Mesenchymal stem cell (in vitro differentiated cells and primary cell): ENCODE results near the gene LCMT1. TPM values are rescaled to one million over a fixed set of nuclear protein-coding genes. Genes with fewer than 3 reads are reported as not detected.
"Not testable (repeated sequence)": the region's sequence is repeated elsewhere in the genome, so short reads cannot be mapped to it uniquely, and the experiment has no call there.

Experiments
- DNase-seq: peaks from one replicate; pipeline ENCODE4 v3.0.0-alpha.2; 2013
- H2AFZ ChIP-seq: one replicate; pipeline ENCODE4 v1.6.1; 2013; ENCODE audit warnings: low read depth, mild to moderate bottlenecking, control low read depth, inconsistent platforms, low read length, moderate library complexity
- H2AK5ac ChIP-seq: 2 replicates; pipeline ENCODE4 v1.6.1; 2013; ENCODE audit warnings: low read length, moderate library complexity, mild to moderate bottlenecking, inconsistent platforms; ENCODE audit not compliant: severe bottlenecking
- H2BK120ac ChIP-seq: one replicate; pipeline ENCODE4 v1.6.1; 2013; ENCODE audit warnings: low read depth, mild to moderate bottlenecking, inconsistent platforms, low read length, moderate library complexity
- H2BK12ac ChIP-seq, 2 experiments: one replicate each; pipeline ENCODE4 v1.6.1; 2013; ENCODE audit warnings: inconsistent platforms in 2 of 2, low read length in 2 of 2, mild to moderate bottlenecking in 2 of 2, moderate library complexity in 2 of 2, control low read depth in 1 of 2
- H2BK15ac ChIP-seq: one replicate; pipeline ENCODE4 v1.6.1; 2013; ENCODE audit warnings: mild to moderate bottlenecking, low read depth, inconsistent platforms; ENCODE audit not compliant: poor library complexity, severe bottlenecking
- H2BK5ac ChIP-seq: 2 replicates; pipeline ENCODE4 v1.6.1; 2013; ENCODE audit warnings: low read depth, mild to moderate bottlenecking, low read length, control low read depth, inconsistent platforms; ENCODE audit not compliant: poor library complexity, severe bottlenecking
- H3K14ac ChIP-seq, 2 experiments: one replicate each; pipeline ENCODE4 v1.6.1; 2013; ENCODE audit warnings: inconsistent platforms in 2 of 2, low read length in 2 of 2, control low read depth in 1 of 2, mild to moderate bottlenecking in 1 of 2, moderate library complexity in 1 of 2
- H3K18ac ChIP-seq, 2 experiments: one replicate each; pipeline ENCODE4 v1.6.1; 2013; ENCODE audit warnings: inconsistent platforms in 2 of 2, low read length in 2 of 2, control low read depth in 1 of 2, low read depth in 1 of 2, mild to moderate bottlenecking in 1 of 2
- H3K23ac ChIP-seq, 2 experiments: one replicate each; pipeline ENCODE4 v1.6.1; 2013; ENCODE audit warnings: inconsistent platforms in 2 of 2, low read length in 2 of 2, mild to moderate bottlenecking in 2 of 2, moderate library complexity in 2 of 2, control low read depth in 1 of 2
- H3K27ac ChIP-seq: 2 replicates; pipeline ENCODE4 v1.5.1; 2013; ENCODE audit warnings: mild to moderate bottlenecking, moderate library complexity, low read length, control low read depth, inconsistent platforms; ENCODE audit not compliant: poor library complexity, severe bottlenecking
- H3K27me3 ChIP-seq, 2 experiments: 2 replicates each; pipeline versions ENCODE4 v1.6.1 to v1.7.0; 2013; ENCODE audit warnings: low read length in 2 of 2, mild to moderate bottlenecking in 2 of 2, moderate library complexity in 2 of 2, control low read depth in 1 of 2, inconsistent platforms in 1 of 2; ENCODE audit not compliant: control insufficient read depth in 1 of 2, insufficient read depth in 1 of 2
- H3K36me3 ChIP-seq, 2 experiments: 2 replicates each; pipeline versions ENCODE4 v1.6.1 to v1.7.0; 2013; ENCODE audit warnings: low read length in 2 of 2, control low read depth in 1 of 2, inconsistent platforms in 1 of 2, low read depth in 1 of 2, mild to moderate bottlenecking in 1 of 2; ENCODE audit not compliant: insufficient read depth in 2 of 2, control insufficient read depth in 1 of 2
- H3K4ac ChIP-seq, 2 experiments: one replicate each; pipeline ENCODE4 v1.6.1; 2013; ENCODE audit warnings: inconsistent platforms in 2 of 2, low read length in 2 of 2, mild to moderate bottlenecking in 2 of 2, moderate library complexity in 2 of 2, control low read depth in 1 of 2, low read depth in 1 of 2
- H3K4me1 ChIP-seq: 2 replicates; pipeline ENCODE4 v1.6.1; 2013; ENCODE audit warnings: low read depth, low read length, control low read depth; ENCODE audit not compliant: control insufficient read depth, insufficient read depth
- H3K4me2 ChIP-seq: 2 replicates; pipeline ENCODE4 v1.6.1; 2013; ENCODE audit warnings: low read length, mild to moderate bottlenecking, inconsistent platforms; ENCODE audit not compliant: poor library complexity, severe bottlenecking
- H3K4me3 ChIP-seq, 2 experiments: 2 replicates each; pipeline versions ENCODE4 v1.5.1 to v1.7.0; 2013; ENCODE audit warnings: low read length in 2 of 2, mild to moderate bottlenecking in 2 of 2, control low read depth in 1 of 2, low read depth in 1 of 2; ENCODE audit not compliant: insufficient read depth in 1 of 2
- H3K79me1 ChIP-seq: replicated peaks from 2 replicates; pipeline ENCODE4 v1.6.1; 2013; ENCODE audit warnings: mild to moderate bottlenecking, control low read depth, low read length, inconsistent platforms; ENCODE audit not compliant: poor library complexity, severe bottlenecking
- H3K9ac ChIP-seq: 2 replicates; pipeline ENCODE4 v1.7.0; 2013; ENCODE audit warnings: mild to moderate bottlenecking, low read length, moderate library complexity
- H3K9me3 ChIP-seq: 2 replicates; pipeline ENCODE4 v1.7.0; 2013; ENCODE audit warnings: mild to moderate bottlenecking, low read length; ENCODE audit not compliant: control insufficient read depth
- H4K8ac ChIP-seq: one replicate; pipeline ENCODE4 v1.6.1; 2013; ENCODE audit warnings: inconsistent platforms, mild to moderate bottlenecking, low read length, moderate library complexity
- H4K91ac ChIP-seq: one replicate; pipeline ENCODE4 v1.6.1; 2013; ENCODE audit warnings: mild to moderate bottlenecking, low read length, inconsistent platforms
- WGBS: methylation state at CpG from one replicate; pipeline ENCODE4 v1.1.7; 2013; ENCODE audit warnings: mixed read lengths; 5-methylcytosine and 5-hydroxymethylcytosine counted together
- polyA plus RNA-seq, 2 experiments: library from polyadenylated mRNA; stranded (reverse); fragments of 200-250 nt; gene quantifications; one replicate each; pipeline ENCODE4 v1.2.3, GENCODE V29; 2013

LCMT1 gene
- polyA plus RNA-seq (2013, experiment 1 of 2): 29.2 TPM
- polyA plus RNA-seq (2013, experiment 2 of 2): 28.6 TPM

GRCh38 chr16:25111403-25112166, at the start of gene LCMT1:
LCMT1 (plus strand) TSS chr16:25111742; CDS start chr16:25111884, 142 bp downstream.
- H3K4me2 ChIP-seq: peak within 1 kb of the TSS; percentile 82
- peak within 1 kb of the TSS; percentile 66 for H4K8ac ChIP-seq
- DNase-seq: peak; percentile 99
- under 1% methylated on average over 53 of the region's 55 CpGs for WGBS
- H2BK5ac ChIP-seq: no peak within 1 kb of the TSS
- peak within 1 kb of the TSS in 1 of 2 experiments; percentile 42 for H2BK12ac ChIP-seq
- peak within 1 kb of the TSS; percentile 71 for H3K27ac ChIP-seq
- H3K79me1 ChIP-seq: peaks cover 31% of the 10 kb centered on the region
- H3K23ac ChIP-seq: peak within 1 kb of the TSS in 1 of 2 experiments; percentile 46
- H3K36me3 ChIP-seq: peaks cover 3 to 20% of the 10 kb centered on the region in 2 experiments
- H3K4me1 ChIP-seq: peaks cover 9% of the 10 kb centered on the region
- peak within 1 kb of the TSS in 1 of 2 experiments; percentile 50 for H3K18ac ChIP-seq
- H3K4me3 ChIP-seq: peak within 1 kb of the TSS; percentile 94 to 98
- peak within 1 kb of the TSS; percentile 57 for H4K91ac ChIP-seq
- H3K27me3 ChIP-seq: no peaks in the 10 kb centered on the region
- no peak within 1 kb of the TSS for H2BK120ac ChIP-seq
- no peak within 1 kb of the TSS for H2AK5ac ChIP-seq
- H3K4ac ChIP-seq: peak within 1 kb of the TSS; percentile 10 to 81
- H2AFZ ChIP-seq: peak within 1 kb of the TSS; percentile 99
- peak within 1 kb of the TSS in 1 of 2 experiments; percentile 82 for H3K14ac ChIP-seq
- H3K9me3 ChIP-seq: no peaks in the 10 kb centered on the region
- peak within 1 kb of the TSS; percentile 95 for H3K9ac ChIP-seq
- peak within 1 kb of the TSS; percentile 15 for H2BK15ac ChIP-seq

GRCh38 chr16:25063102-25063501, 48.4 kb upstream of the LCMT1 start:
- Histone ChIP-seq H3K4me1 (peaks cover 10% of the 10 kb centered on the region), H3K9me3 (no peaks in the 10 kb centered on the region), H3K4me3 (no peak overlapping the region), H3K9ac (no peak overlapping the region), H2BK5ac (no peak overlapping the region), H2BK12ac (no peak overlapping the region), H3K27me3 (no peaks in the 10 kb centered on the region), H3K36me3 (no peaks in the 10 kb centered on the region), H2AFZ (no peak overlapping the region), H3K18ac (no peak overlapping the region), H3K27ac (no peak overlapping the region), H3K14ac (no peak overlapping the region), H3K23ac (no peak overlapping the region), H4K8ac (no peak overlapping the region), H2AK5ac (no peak overlapping the region), H2BK15ac (no peak overlapping the region), H3K79me1 (no peaks in the 10 kb centered on the region), H3K4me2 (no peak overlapping the region), H3K4ac (no peak overlapping the region), H2BK120ac (no peak overlapping the region), H4K91ac (no peak overlapping the region)
- DNase-seq: no peak
- 94% methylated on average over 3 of the region's 3 CpGs for WGBS

GRCh38 chr16:25063865-25064264, 47.7 kb upstream of the LCMT1 start:
- H3K18ac ChIP-seq: no peak overlapping the region
- no peak overlapping the region for H2AK5ac ChIP-seq
- no peak overlapping the region for H3K4me3 ChIP-seq
- no peak overlapping the region for H2BK15ac ChIP-seq
- no peak overlapping the region for H3K23ac ChIP-seq
- no peak overlapping the region for H4K8ac ChIP-seq
- no peak overlapping the region for H3K14ac ChIP-seq
- H2BK120ac ChIP-seq: no peak overlapping the region
- H3K79me1 ChIP-seq: no peaks in the 10 kb centered on the region
- no peak overlapping the region for H3K9ac ChIP-seq
- H3K27me3 ChIP-seq: no peaks in the 10 kb centered on the region
- peaks cover 10% of the 10 kb centered on the region for H3K4me1 ChIP-seq
- no peak overlapping the region for H2BK12ac ChIP-seq
- no peak overlapping the region for H4K91ac ChIP-seq
- H2BK5ac ChIP-seq: no peak overlapping the region
- no peak overlapping the region for H3K4ac ChIP-seq
- H3K9me3 ChIP-seq: no peaks in the 10 kb centered on the region
- no peak overlapping the region for H3K27ac ChIP-seq
- no peak overlapping the region for H2AFZ ChIP-seq
- whole genome bisulfite sequencing: 79% methylated on average over 6 of the region's 6 CpGs
- DNase-seq: peak; percentile 28
- H3K4me2 ChIP-seq: no peak overlapping the region
- no peaks in the 10 kb centered on the region for H3K36me3 ChIP-seq

- H4K91ac ChIP-seq: not testable (repeated sequence)
These were observed 47.3 kb upstream of the LCMT1 start for GRCh38 chr16:25064281-25064680.

More at GRCh38 chr16:25064281-25064680, 47.3 kb upstream of the LCMT1 start:
- H3K4ac ChIP-seq, H3K27me3 ChIP-seq, H2AFZ ChIP-seq, H3K4me3 ChIP-seq, H2BK15ac ChIP-seq, H3K9ac ChIP-seq, H3K18ac ChIP-seq, H2AK5ac ChIP-seq, H3K4me2 ChIP-seq, H2BK12ac ChIP-seq, H3K23ac ChIP-seq, H3K14ac ChIP-seq, H2BK5ac ChIP-seq, DNase-seq, H3K9me3 ChIP-seq, H3K36me3 ChIP-seq, H3K27ac ChIP-seq, H3K79me1 ChIP-seq, H4K8ac ChIP-seq, H2BK120ac ChIP-seq: not testable (repeated sequence)
- peaks cover 10% of the 10 kb centered on the region for H3K4me1 ChIP-seq
- 100% methylated on average over 1 of the region's 1 CpG for WGBS
